NCI-H446 (cell line): ENCODE data around the gene RPS6KA2.
"Not testable (repeated sequence)": the region's sequence is repeated elsewhere in the genome, so short reads cannot be mapped to it uniquely, and the experiment has no call there.

Source experiments
- DNase-seq, 2 experiments: peaks; one replicate each; lab custom pipeline; 2025; lab: John Stamatoyannopoulos, UW

RPS6KA2 gene

DNA sequence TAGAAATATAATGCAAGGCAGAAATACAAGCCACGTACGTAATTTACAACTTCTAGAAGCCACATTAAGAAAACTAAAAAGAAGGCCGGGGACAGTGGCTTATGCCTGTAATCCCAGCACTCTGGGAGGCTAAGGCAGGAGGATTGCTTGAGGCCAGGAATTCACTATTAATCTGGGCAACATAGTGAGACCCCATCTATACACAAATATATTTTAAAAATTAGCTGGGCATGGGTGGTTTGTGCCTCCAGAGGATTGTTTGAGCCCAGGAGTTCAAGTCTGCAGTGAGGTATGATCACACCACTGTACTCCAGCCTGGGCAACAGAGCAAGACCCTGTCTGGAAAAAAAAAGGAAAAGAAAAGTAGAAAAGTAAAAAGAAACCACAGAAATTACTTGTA is 256.6 kb downstream of the RPS6KA2 start:
- no peak for DNase-seq

DNA sequence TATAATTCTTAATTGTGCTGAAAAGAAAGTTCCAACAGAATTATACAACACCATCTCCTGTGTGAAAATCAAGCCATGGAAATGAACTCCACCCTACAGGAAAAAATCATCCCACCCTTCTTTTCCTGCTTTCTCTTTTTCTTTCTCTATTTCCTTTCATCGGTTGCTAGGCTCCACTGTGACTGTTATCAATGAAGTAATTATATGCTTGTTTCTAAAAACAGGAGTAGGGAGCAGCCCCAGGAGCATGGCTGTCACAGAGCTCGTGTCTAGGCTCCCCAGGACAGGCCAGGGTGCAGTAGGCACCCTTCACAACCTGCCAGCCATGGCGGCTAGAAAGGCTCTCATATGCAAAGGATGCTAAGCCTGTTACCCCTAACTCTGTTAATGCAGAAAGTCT is 257.3 kb downstream of the RPS6KA2 start:
- DNase-seq: no peak

DNA sequence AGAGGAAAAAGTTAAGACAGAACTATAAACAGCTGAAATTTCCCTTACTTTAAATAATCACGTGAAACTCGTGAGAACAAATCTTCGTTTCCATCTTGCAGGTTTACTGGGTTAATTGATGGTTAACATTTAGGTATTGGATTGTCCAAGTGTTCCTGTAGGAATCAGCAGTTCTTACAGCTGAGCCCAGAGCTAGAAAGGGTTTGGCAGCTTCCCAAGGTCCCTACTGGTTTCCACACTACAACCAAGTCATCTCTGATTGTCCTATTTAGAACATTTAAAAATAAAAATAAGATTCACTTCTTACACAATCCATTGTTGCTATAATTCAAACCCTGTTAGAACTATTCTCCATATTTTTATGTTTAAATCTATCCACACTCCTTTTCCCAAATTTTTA is 260.1 kb downstream of the RPS6KA2 start:
- DNase-seq: no peak

DNA sequence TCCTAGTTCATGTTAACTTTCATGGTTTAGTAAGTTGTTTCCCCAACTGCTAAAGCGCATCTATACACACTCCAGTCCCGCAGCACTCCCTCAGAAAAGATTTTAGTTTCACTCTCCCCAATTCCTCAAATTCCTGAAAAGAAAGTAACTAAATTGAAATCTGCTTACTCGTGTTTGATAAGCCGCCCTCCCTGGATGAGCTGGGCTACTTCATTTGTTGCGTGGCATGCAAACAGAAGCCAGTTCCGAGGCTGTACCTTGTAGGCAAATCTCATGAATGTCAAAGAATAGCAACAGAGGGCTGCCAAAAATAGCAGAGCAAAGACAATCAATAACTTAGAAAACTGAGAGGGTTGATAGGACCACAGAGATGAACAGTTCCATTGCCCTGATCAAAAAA is 261.2 kb downstream of the RPS6KA2 start:
- DNase-seq: no peak

DNA sequence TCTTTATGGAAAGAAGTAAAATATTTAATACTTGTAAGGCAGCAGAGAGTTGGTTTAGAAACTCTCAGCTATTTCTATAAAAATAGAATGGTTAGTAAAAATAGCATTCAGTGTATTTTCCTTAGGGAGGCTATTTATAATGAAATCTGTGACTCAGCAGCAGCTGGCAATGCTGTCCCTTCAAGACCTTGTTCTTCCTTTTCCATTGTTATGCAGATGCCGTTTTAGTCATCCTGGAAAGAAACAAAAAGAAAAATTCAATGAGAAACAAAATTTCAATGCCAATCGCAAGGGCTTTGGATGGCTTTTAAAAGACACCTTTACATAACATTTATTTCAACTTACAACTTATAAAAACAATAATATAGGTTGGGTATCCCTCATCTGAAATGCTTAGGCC is 261.8 kb downstream of the RPS6KA2 start:
- no peak for DNase-seq

DNA sequence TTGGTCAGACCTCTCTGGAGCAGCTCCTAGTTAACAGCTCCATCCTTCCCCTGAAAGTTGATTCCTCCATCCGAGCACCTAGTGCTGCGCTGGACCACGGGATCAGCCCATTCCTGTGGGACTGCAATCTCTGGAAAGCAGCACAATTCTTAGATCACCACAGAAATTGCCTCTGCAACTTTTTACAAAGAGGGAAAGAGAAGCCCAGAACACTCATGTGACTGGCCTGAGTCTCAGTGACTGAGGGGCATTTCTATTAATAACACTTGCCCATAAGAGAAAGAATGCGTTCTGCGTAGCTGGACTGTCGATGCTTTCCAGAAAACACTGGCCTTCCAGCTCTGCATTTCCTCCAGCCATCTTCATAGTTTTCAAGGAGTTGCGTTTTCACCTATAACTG is 262.6 kb downstream of the RPS6KA2 start:
- no peak for DNase-seq

DNA sequence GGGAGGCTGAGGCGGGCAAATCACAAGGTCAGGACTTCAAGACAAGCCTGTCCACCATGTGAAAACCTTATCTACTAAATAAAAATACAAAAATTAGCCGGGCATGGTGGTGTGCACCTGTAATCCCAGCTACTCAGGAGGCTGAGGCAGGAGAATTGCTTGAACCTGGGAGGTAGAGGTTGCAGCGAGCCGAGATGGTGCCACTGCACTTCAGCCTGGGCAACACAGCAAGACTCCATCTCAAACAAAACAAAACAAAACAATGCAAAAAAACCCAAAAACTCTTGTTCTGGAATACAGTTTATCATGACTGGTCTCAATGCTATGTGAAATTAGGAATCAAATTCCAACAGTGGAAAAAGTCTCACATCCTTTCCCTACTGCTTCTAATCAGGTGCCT is 264.6 kb downstream of the RPS6KA2 start:
- DNase-seq: not testable (repeated sequence)

DNA sequence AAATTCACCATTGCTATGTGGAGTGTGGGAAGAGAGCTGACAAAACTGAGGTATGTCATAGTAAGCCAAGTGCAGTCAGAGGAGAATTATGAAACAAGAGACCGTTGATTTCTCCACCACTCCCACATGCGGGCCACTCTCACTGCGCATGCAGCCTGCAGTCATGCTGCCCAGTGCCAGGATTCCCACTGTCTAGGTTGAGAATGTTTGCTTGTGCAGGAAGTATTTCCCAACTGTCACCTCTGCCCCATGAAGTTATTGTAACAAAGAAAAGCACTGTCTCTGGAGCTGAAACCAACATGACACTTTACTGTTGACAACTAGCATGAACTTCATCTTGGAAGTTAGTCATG is 266.0 kb downstream of the RPS6KA2 start:
- DNase-seq: no peak

DNA sequence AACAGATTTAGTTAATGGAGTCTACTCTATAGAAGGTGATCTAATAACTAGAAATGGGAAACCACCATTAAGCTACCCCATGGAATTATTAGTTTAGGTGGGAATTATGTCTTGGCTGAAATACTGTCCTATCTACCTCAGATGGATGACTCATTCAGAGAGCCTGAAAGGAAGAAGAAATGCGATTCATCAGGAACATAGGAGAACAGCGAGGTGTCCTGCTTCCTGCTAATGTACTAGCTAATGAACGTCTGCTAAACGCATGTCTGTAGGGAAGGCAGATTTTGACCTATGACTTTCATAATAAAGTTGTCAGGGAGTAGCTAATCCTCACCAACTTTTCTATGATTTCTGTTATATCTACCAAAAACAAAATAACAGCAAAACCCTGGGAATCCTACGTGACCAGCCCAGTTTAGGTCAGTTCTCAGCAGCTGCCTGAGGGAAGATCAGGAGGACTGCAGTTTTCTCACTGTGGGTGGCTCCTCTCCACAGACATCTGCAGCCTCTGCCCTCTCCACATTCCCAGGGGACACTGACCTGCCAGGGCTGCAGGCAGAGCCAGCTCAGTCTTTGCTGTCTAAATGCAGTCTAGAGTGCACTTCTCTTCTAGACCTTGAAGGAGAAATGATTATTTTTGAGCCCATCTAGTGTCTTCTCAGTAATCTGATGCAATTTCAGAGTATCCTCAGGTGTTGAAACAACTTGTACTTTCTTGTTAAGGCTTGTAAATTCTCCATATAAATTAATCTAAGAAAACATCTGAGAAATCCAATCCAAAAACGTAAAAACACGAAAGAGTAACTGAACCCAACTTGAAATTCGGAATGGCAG is 266.6 kb downstream of the RPS6KA2 start:
- DNase-seq: no peak
